B cell (primary cell): ENCODE results near the gene SLC2A9. TPM values are rescaled to one million over a fixed set of nuclear protein-coding genes. Genes with fewer than 3 reads are reported as not detected.

ENCODE experiments used
- ATAC-seq: fragments of 200-7000 bp; cut with Tn5 transposase; one replicate; pipeline ENCODE4 v1.10.0; 2021; ENCODE audit warnings: low read depth, mild to moderate bottlenecking, moderate number of reproducible peaks, moderate library complexity
- CTCF ChIA-PET: fragments of 350-600 bp; sonication (Branson Sonifier 250); formaldehyde crosslinking; loops from one replicate; lab custom pipeline; 2021; ENCODE audit warnings: antibody characterized with exemption, inconsistent platforms; lab: Charles Lee
- POLR2A ChIA-PET: fragments of 350-600 bp; sonication (Branson Sonifier 250); formaldehyde crosslinking; loops from one replicate; lab custom pipeline; 2021; ENCODE audit warnings: antibody characterized with exemption; lab: Charles Lee
- DNase-seq: peaks from one replicate; pipeline ENCODE4 v3.0.0; 2013
- H2AFZ ChIP-seq: 2 replicates; pipeline ENCODE4 v1.6.1; 2012; ENCODE audit warnings: mild to moderate bottlenecking, low read depth, low read length; ENCODE audit not compliant: insufficient read depth, poor library complexity, severe bottlenecking
- H3K27ac ChIP-seq, 2 donors: 1 replicate in 1 of 2; 2 replicates in 1 of 2; pipeline ENCODE4 v1.5.1; 2012 to 2013; ENCODE audit warnings: low read length in 2 of 2, mild to moderate bottlenecking in 2 of 2, moderate library complexity in 1 of 2
- H3K27me3 ChIP-seq, 4 experiments: fragments of 200-600 bp in 1 of 4; sonication (generic) in 1 of 4; replicated peaks in 1 of 4; 1 replicate in 2 of 4; 2 replicates in 2 of 4; pipeline versions ENCODE4 v1.6.1 to v1.7.0; 2013 to 2016; ENCODE audit warnings: low read length in 3 of 4, mild to moderate bottlenecking in 2 of 4, mixed read lengths in 1 of 4, moderate library complexity in 1 of 4; ENCODE audit not compliant: insufficient read depth in 4 of 4, control insufficient read depth in 3 of 4; ENCODE audit errors: control extremely low read depth in 1 of 4
- H3K36me3 ChIP-seq, 2 experiments: replicated peaks in 1 of 2; 1 replicate in 1 of 2; 2 replicates in 1 of 2; pipeline versions ENCODE4 v1.6.1 to v1.7.1; 2013; ENCODE audit warnings: low read length in 1 of 2; ENCODE audit not compliant: insufficient read depth in 2 of 2, control insufficient read depth in 1 of 2; ENCODE audit errors: control extremely low read depth in 1 of 2, extremely low read depth in 1 of 2
- H3K4me1 ChIP-seq, 2 donors: fragments of 200-600 bp in 1 of 2; sonication (generic) in 1 of 2; 1 replicate in 1 of 2; 2 replicates in 1 of 2; pipeline versions ENCODE4 v1.5.1 to v1.6.1; 2013 to 2017; ENCODE audit warnings: low read length in 2 of 2; ENCODE audit not compliant: control insufficient read depth in 2 of 2, insufficient read depth in 2 of 2
- H3K4me2 ChIP-seq: replicated peaks from 2 replicates; pipeline ENCODE3; 2012; ENCODE audit warnings: mild to moderate bottlenecking, low read depth, low read length; ENCODE audit not compliant: poor library complexity, severe bottlenecking
- H3K4me3 ChIP-seq, 5 experiments: fragments of 200-600 bp in 1 of 5; sonication (generic) in 1 of 5; 1 replicate in 3 of 5; 2 replicates in 2 of 5; pipeline versions ENCODE4 v1.5.1 to v1.7.0; 2011 to 2016; ENCODE audit warnings: low read length in 4 of 5, mild to moderate bottlenecking in 4 of 5, low read depth in 2 of 5, control low read depth in 1 of 5, moderate library complexity in 1 of 5; ENCODE audit not compliant: insufficient read depth in 1 of 5; ENCODE audit errors: control extremely low read depth in 1 of 5, extremely low read depth in 1 of 5
- H3K79me2 ChIP-seq: fragments of 200-600 bp; sonication (generic); one replicate; pipeline ENCODE4 v1.6.0; 2016; ENCODE audit warnings: low read length; ENCODE audit not compliant: control insufficient read depth, insufficient read depth
- H3K9ac ChIP-seq: fragments of 200-600 bp; sonication (generic); 2 replicates; pipeline ENCODE4 v1.6.1; 2017; ENCODE audit warnings: mild to moderate bottlenecking, low read length, moderate library complexity
- H3K9me3 ChIP-seq, 3 donors: one replicate each; pipeline versions ENCODE4 v1.6.1 to v1.7.1; 2013; ENCODE audit warnings: low read length in 2 of 3; ENCODE audit not compliant: control insufficient read depth in 2 of 3, insufficient read depth in 1 of 3; ENCODE audit errors: control extremely low read depth in 1 of 3
- H4K20me1 ChIP-seq: 2 replicates; pipeline ENCODE4 v1.6.0; 2012; ENCODE audit warnings: mild to moderate bottlenecking, low read length; ENCODE audit not compliant: insufficient read depth, control insufficient read depth, poor library complexity, severe bottlenecking
- H3K27ac Mint-ChIP-seq: one replicate; pipeline ENCODE4 v1.8.0; 2021; ENCODE audit warnings: mixed read lengths
- H3K27me3 Mint-ChIP-seq: one replicate; pipeline ENCODE4 v1.8.0; 2021; ENCODE audit warnings: mixed read lengths
- H3K4me1 Mint-ChIP-seq: one replicate; pipeline ENCODE4 v1.8.0; 2021; ENCODE audit warnings: mixed read lengths
- H3K4me3 Mint-ChIP-seq: one replicate; pipeline ENCODE4 v1.8.0; 2021; ENCODE audit warnings: mixed read lengths
- H3K9me3 Mint-ChIP-seq: one replicate; pipeline ENCODE4 v1.8.0; 2022; ENCODE audit warnings: mixed read lengths; ENCODE audit not compliant: insufficient read depth
- EZH2 ChIP-seq: IDR thresholded peaks from 2 replicates; pipeline ENCODE4 v1.6.1; 2012; ENCODE audit warnings: borderline replicate concordance, low read depth, mild to moderate bottlenecking, moderate library complexity, low read length; ENCODE audit not compliant: insufficient read depth, poor library complexity, severe bottlenecking
- WGBS: methylation state at CpG from one replicate; pipeline ENCODE4 v1.1.5; 2013; ENCODE audit warnings: missing lambda C conversion rate; ENCODE audit not compliant: insufficient coverage; 5-methylcytosine and 5-hydroxymethylcytosine counted together
- intact Hi-C: fragments of 100-400 bp; cut with micrococcal nuclease; formaldehyde crosslinking; loops from one replicate; pipeline ENCODE4 v1.10.0; 2022
- polyA plus RNA-seq: library from polyadenylated mRNA; depleted of rRNA; stranded (reverse); fragments of >200 nt; gene quantifications from 2 replicates; pipeline ENCODE4 v1.2.3, GENCODE V29; 2012
- total RNA-seq, 2 donors: library from RNA; stranded (reverse); fragments of 120-200 nt in 1 of 2; gene quantifications; 1 replicate in 1 of 2; 2 replicates in 1 of 2; pipeline versions ENCODE4 v1.2.3 to v1.2.4, GENCODE V29; 2013 to 2022
- TF ChIP-seq, protein P1 (sequence below): fragments of 200-600 bp; IDR thresholded peaks from one replicate; pipeline ENCODE4 v1.8.0; 2022; ENCODE audit warnings: antibody characterized with exemption, mild to moderate bottlenecking

SLC2A9 gene
- total and polyA plus RNA-seq, 2 donors (not counting 1 experiment from before 2014, with no cell fraction given) = 0.89 to 2.1 TPM

DNA sequence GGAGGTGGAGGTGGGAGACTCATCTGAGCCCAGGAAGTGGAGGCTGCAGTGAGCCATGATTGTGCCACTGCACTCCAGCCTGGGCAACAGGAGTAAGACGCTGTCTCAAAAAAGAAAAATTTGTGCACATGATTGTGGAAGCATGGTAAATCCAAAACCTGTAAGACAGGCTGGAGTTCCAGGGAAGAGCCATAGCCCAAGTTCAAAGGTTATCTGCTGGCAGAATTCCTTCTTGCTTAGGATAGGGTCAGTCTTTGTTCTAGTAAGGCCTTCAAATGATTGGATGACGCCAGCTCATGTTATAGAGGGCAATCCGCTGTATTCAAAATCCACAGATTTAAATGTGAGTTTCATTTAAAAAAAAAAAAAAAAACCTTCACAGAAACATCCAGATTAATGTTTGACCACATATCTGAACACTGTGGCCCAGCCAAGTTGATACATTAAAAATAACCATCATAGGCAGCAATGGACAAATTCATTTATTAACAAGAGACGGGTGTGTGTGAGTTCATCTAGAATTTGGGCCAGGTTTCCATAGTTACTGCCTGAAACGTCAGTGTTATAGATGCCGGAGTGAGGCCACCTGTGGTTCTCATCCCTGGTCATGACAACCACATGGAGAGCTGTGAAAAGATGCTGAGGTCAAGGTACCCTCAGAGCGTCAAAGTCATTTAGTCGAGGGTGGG, 35.2 kb upstream of the SLC2A9 start:
- H3K4me1 Mint-ChIP-seq = no peaks in the 10 kb centered on the region
- ChIA-PET CTCF (no interaction called here), POLR2A (no interaction called here)
- Histone ChIP-seq H2AFZ (no peak overlapping the region), H3K4me3 (no peak overlapping the region), H3K4me1 (no peaks in the 10 kb centered on the region), H3K36me3 (peaks cover 0 to 3% of the 10 kb centered on the region in 2 experiments), H3K79me2 (no peaks in the 10 kb centered on the region), H4K20me1 (no peaks in the 10 kb centered on the region), H3K27me3 (no peaks in the 10 kb centered on the region), H3K9ac (no peak overlapping the region), H3K27ac (no peak overlapping the region), H3K9me3 (peaks cover 0 to 5% (median 0%) of the 10 kb centered on the region in 3 donors), H3K4me2 (no peak overlapping the region)
- no peaks in the 10 kb centered on the region for H3K9me3 Mint-ChIP-seq
- ATAC-seq (no peak), DNase-seq (no peak)
- intact Hi-C loops = no loop called here
- TF ChIP-seq, protein P1, sequence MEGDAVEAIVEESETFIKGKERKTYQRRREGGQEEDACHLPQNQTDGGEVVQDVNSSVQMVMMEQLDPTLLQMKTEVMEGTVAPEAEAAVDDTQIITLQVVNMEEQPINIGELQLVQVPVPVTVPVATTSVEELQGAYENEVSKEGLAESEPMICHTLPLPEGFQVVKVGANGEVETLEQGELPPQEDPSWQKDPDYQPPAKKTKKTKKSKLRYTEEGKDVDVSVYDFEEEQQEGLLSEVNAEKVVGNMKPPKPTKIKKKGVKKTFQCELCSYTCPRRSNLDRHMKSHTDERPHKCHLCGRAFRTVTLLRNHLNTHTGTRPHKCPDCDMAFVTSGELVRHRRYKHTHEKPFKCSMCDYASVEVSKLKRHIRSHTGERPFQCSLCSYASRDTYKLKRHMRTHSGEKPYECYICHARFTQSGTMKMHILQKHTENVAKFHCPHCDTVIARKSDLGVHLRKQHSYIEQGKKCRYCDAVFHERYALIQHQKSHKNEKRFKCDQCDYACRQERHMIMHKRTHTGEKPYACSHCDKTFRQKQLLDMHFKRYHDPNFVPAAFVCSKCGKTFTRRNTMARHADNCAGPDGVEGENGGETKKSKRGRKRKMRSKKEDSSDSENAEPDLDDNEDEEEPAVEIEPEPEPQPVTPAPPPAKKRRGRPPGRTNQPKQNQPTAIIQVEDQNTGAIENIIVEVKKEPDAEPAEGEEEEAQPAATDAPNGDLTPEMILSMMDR = no peak
- TF ChIP-seq EZH2 = no peak
- no peak overlapping the region for H3K27ac Mint-ChIP-seq
- H3K4me3 Mint-ChIP-seq = no peak overlapping the region
- 99% methylated on average over 6 of the region's 8 CpGs for WGBS
- H3K27me3 Mint-ChIP-seq = peaks cover 3% of the 10 kb centered on the region

GRCh38 chr4:10055871-10056270, 34.6 kb upstream of the SLC2A9 start:
- Mint-ChIP-seq H3K4me1 (no peaks in the 10 kb centered on the region), H3K27me3 (peaks cover 3% of the 10 kb centered on the region), H3K27ac (no peak overlapping the region), H3K9me3 (no peaks in the 10 kb centered on the region), H3K4me3 (no peak overlapping the region)
- ChIA-PET POLR2A (no interaction called here), CTCF (no interaction called here)
- WGBS = 96% methylated on average over 3 of the region's 4 CpGs
- Histone ChIP-seq H4K20me1 (no peaks in the 10 kb centered on the region), H3K4me3 (no peak overlapping the region), H3K4me1 (no peaks in the 10 kb centered on the region), H3K9ac (no peak overlapping the region), H3K4me2 (no peak overlapping the region), H3K36me3 (peaks cover 0 to 3% of the 10 kb centered on the region in 2 experiments), H3K9me3 (peaks cover 0 to 5% (median 0%) of the 10 kb centered on the region in 3 donors), H3K79me2 (no peaks in the 10 kb centered on the region), H2AFZ (no peak overlapping the region), H3K27me3 (no peaks in the 10 kb centered on the region), H3K27ac (no peak overlapping the region)
- intact Hi-C loops = no loop called here
- ATAC-seq (no peak), DNase-seq (no peak)
- no peak for TF ChIP-seq EZH2
- TF ChIP-seq, protein P1 = no peak
